Measurements from ENCODE around the gene PFKL. TPM values are rescaled to one million over a fixed set of nuclear protein-coding genes. Genes with fewer than 3 reads are reported as not detected.

Gene PFKL
- total RNA-seq, 4 donors from 2014 or later: 11.9 to 20.6 (median 16.8) TPM

DNA sequence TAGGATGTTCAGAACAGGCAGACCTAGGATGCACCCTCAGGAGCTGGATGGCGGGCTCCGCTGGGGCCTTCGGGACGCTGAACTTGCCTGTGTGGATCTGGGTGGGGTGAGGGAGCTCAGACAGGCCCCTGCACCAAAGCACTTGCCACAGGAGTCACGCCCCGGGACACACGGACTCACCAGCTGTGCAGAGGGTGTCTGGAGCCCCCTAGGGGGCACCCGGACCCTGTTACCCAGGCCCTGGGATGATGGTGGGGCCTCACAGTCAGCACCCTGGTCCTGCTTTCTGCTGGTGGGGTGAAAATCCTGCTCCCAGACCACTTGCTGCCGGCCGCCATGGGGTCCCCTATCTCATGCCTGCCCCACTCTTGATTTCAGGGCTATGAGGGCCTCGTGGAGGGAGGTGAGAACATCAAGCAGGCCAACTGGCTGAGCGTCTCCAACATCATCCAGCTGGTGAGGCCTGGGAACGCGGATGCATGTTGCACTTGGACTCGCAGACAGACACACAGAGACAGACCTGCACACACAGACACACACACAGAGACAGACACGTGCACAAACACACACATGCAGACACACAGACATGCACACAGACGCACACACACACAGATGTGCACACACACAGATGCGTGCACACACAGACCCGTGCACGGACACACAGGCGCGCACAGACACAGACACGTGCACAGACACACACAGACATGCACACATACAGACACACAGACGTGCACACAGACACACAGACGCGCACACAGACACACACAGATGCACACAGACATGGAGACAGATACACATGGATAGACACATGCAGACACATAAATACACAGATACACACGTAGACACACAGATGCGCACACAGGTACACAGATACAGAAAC is 11.0 kb downstream of the PFKL start:
- ATAC-seq: no peak
- intact Hi-C loops (cut with DNase I; ENCODE audit: low total_unique reads): loop anchor here (10.0 kb wide), 1 partner anchor 64 kb away; no protein-coding TSS in a partner anchor
- H3K36me3 ChIP-seq: no peaks in the 10 kb centered on the region
- H3K27ac ChIP-seq: no peak overlapping the region
- in situ Hi-C loops (cut with MboI; ENCODE audit: low sequenced_read_pairs in 4 of 4): no loop called here
- H3K4me1 ChIP-seq: no peaks in the 10 kb centered on the region
- TF ChIP-seq, protein P1, sequence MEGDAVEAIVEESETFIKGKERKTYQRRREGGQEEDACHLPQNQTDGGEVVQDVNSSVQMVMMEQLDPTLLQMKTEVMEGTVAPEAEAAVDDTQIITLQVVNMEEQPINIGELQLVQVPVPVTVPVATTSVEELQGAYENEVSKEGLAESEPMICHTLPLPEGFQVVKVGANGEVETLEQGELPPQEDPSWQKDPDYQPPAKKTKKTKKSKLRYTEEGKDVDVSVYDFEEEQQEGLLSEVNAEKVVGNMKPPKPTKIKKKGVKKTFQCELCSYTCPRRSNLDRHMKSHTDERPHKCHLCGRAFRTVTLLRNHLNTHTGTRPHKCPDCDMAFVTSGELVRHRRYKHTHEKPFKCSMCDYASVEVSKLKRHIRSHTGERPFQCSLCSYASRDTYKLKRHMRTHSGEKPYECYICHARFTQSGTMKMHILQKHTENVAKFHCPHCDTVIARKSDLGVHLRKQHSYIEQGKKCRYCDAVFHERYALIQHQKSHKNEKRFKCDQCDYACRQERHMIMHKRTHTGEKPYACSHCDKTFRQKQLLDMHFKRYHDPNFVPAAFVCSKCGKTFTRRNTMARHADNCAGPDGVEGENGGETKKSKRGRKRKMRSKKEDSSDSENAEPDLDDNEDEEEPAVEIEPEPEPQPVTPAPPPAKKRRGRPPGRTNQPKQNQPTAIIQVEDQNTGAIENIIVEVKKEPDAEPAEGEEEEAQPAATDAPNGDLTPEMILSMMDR (IDR thresholded peaks at IDR 0.05 in 4 of 5, conservative IDR thresholded peaks at IDR 0.05 in 1 of 5): no peak
- no peak for TF ChIP-seq POLR2A (IDR thresholded peaks at IDR 0.05)
- no peaks in the 10 kb centered on the region for H3K9me3 ChIP-seq
- no peak overlapping the region for H3K4me3 ChIP-seq
- no peak for DNase-seq
- H3K27me3 ChIP-seq: no peaks in the 10 kb centered on the region

DNA sequence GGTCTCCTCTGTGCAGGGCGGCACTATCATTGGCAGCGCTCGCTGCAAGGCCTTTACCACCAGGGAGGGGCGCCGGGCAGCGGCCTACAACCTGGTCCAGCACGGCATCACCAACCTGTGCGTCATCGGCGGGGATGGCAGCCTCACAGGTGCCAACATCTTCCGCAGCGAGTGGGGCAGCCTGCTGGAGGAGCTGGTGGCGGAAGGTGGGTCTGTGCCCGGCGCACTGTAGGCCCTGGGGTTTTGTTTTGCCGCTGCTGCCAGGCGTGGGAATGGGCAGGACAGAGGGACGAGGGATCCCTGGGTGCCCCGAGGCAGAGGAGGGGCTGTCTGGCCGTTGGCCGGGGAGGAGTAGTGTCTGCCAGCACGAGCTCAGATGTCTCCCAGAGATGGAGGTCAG is 12.2 kb downstream of the PFKL start:
- no peaks in the 10 kb centered on the region for H3K9me3 ChIP-seq
- H3K4me1 ChIP-seq: no peaks in the 10 kb centered on the region
- no peak for TF ChIP-seq POLR2A (IDR thresholded peaks at IDR 0.05)
- TF ChIP-seq, protein P1 (IDR thresholded peaks at IDR 0.05 in 4 of 5, conservative IDR thresholded peaks at IDR 0.05 in 1 of 5): no peak
- ATAC-seq: no peak
- in situ Hi-C loops (cut with MboI; ENCODE audit: low sequenced_read_pairs in 4 of 4) (no loop called here), intact Hi-C loops (cut with DNase I; ENCODE audit: low total_unique reads) (loop anchor here (10.0 kb wide), 1 partner anchor 63 kb away; no protein-coding TSS in a partner anchor)
- no peaks in the 10 kb centered on the region for H3K27me3 ChIP-seq
- no peak for DNase-seq
- H3K27ac ChIP-seq: no peak overlapping the region
- no peak overlapping the region for H3K4me3 ChIP-seq
- H3K36me3 ChIP-seq: no peaks in the 10 kb centered on the region

DNA sequence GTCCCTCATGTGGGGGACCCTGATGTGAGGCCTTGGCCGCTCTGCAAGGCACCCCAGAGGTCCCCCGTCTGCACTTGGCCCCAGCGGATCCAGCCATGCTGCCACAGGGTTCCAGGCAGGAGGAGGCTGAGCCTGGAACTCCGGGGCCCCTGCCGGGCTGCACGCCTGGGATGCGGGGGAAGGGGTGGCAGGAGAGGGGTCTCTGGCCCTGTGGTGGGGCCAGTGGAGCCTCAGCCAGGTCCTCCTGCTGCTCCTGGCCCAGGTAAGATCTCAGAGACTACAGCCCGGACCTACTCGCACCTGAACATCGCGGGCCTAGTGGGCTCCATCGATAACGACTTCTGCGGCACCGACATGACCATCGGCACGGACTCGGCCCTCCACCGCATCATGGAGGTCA is 12.9 kb downstream of the PFKL start:
- intact Hi-C loops (cut with DNase I; ENCODE audit: low total_unique reads) (loop anchor here (10.0 kb wide), 1 partner anchor 62 kb away; no protein-coding TSS in a partner anchor), in situ Hi-C loops (cut with MboI; ENCODE audit: low sequenced_read_pairs in 4 of 4) (no loop called here)
- no peak overlapping the region for H3K27ac ChIP-seq
- no peak overlapping the region for H3K4me3 ChIP-seq
- no peak for TF ChIP-seq POLR2A (IDR thresholded peaks at IDR 0.05)
- TF ChIP-seq, protein P1 (IDR thresholded peaks at IDR 0.05 in 4 of 5, conservative IDR thresholded peaks at IDR 0.05 in 1 of 5): no peak
- H3K4me1 ChIP-seq: no peaks in the 10 kb centered on the region
- no peaks in the 10 kb centered on the region for H3K27me3 ChIP-seq
- DNase-seq (no peak), ATAC-seq (no peak)
- H3K36me3 ChIP-seq: no peaks in the 10 kb centered on the region
- H3K9me3 ChIP-seq: no peaks in the 10 kb centered on the region

DNA sequence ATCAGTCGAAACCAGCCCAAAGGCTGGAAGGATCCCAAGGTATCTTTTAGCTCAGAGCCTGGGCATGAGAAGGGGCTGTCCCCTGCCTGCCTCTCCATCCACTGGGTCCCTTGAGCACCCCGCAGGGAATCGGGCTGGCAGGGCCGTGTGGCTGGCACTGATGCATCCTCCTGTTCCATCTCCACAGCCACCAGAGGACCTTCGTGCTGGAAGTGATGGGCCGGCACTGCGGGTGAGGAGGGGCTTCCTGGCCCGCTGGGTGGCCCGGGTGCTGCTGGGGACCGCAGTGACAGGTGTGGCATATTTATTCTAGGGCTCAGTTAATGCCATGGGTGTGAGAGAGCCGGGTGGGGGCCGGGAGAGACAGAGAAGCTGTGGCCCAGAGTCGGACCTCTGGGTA is 13.6 kb downstream of the PFKL start:
- DNase-seq (no peak), ATAC-seq (no peak)
- Histone ChIP-seq H3K27me3 (no peaks in the 10 kb centered on the region), H3K4me3 (no peak overlapping the region), H3K36me3 (no peaks in the 10 kb centered on the region), H3K9me3 (no peaks in the 10 kb centered on the region), H3K4me1 (no peaks in the 10 kb centered on the region), H3K27ac (no peak overlapping the region)
- intact Hi-C loops (cut with DNase I; ENCODE audit: low total_unique reads) (loop anchor here (10.0 kb wide), 1 partner anchor 61 kb away; no protein-coding TSS in a partner anchor), in situ Hi-C loops (cut with MboI; ENCODE audit: low sequenced_read_pairs in 4 of 4) (no loop called here)
- TF ChIP-seq POLR2A (IDR thresholded peaks at IDR 0.05): no peak
- TF ChIP-seq, protein P1 (IDR thresholded peaks at IDR 0.05 in 4 of 5, conservative IDR thresholded peaks at IDR 0.05 in 1 of 5): no peak

Data from gastrocnemius medialis (tissue), 4 donors.